Peyer's patch (tissue), 4 donors: ENCODE measurements around the gene KDM2A.

Source experiments
- CTCF ChIP-seq, 6 experiments: fragments of 450-650 bp in 4 of 6; fragments of 200-600 bp in 2 of 6; sonication (generic) in 1 of 6; IDR thresholded peaks; one replicate each; pipeline ENCODE4 v1.5.1; 2017 to 2019; ENCODE audit warnings: antibody characterized with exemption in 6 of 6, mild to moderate bottlenecking in 3 of 6, moderate library complexity in 1 of 6
- POLR2A ChIP-seq, 2 donors: fragments of 450-650 bp; IDR thresholded peaks; one replicate each; pipeline ENCODE4 v1.5.1; 2017; ENCODE audit warnings: antibody characterized with exemption in 2 of 2, mild to moderate bottlenecking in 2 of 2, moderate library complexity in 2 of 2

- TF ChIP-seq CTCF (IDR thresholded peaks at IDR 0.05) (no peak), POLR2A (IDR thresholded peaks at IDR 0.05) (no peak)
Observed at GRCh38 chr11:67264260-67264659, 145.2 kb downstream of the KDM2A start.
